Peyer's patch (tissue), 4 donors: ENCODE data around the gene TMPRSS11D. TPM values are rescaled to one million over a fixed set of nuclear protein-coding genes. Genes with fewer than 3 reads are reported as not detected.

Experiments
- DNase-seq, 3 donors: peaks; one replicate each; pipeline ENCODE4 v3.0.0-alpha.2; 2017 to 2019
- H3K27ac ChIP-seq, 4 donors: fragments of 200-600 bp; sonication (generic); one replicate each; pipeline ENCODE4 v1.5.1; 2016 to 2019
- H3K27me3 ChIP-seq, 2 donors: fragments of 200-600 bp; sonication (generic); one replicate each; pipeline ENCODE4 v1.5.1; 2019
- H3K36me3 ChIP-seq, 3 donors: fragments of 200-600 bp; sonication (generic); one replicate each; pipeline ENCODE4 v1.5.1; 2016 to 2019
- H3K4me1 ChIP-seq, 4 donors: fragments of 200-600 bp; sonication (generic); one replicate each; pipeline ENCODE4 v1.5.1; 2016 to 2019
- H3K4me3 ChIP-seq, 4 donors: fragments of 200-600 bp; sonication (generic); 1 replicate in 3 of 4; 2 replicates in 1 of 4; pipeline ENCODE4 v1.5.1; 2016 to 2019; ENCODE audit warnings: mild to moderate bottlenecking in 1 of 4
- H3K9me3 ChIP-seq, 4 donors: fragments of 200-600 bp; sonication (generic); one replicate each; pipeline ENCODE4 v1.5.1; 2016 to 2019; ENCODE audit warnings: mild to moderate bottlenecking in 1 of 4
- CTCF ChIP-seq, 6 experiments: fragments of 450-650 bp in 4 of 6; fragments of 200-600 bp in 2 of 6; sonication (generic) in 1 of 6; IDR thresholded peaks; one replicate each; pipeline ENCODE4 v1.5.1; 2017 to 2019; ENCODE audit warnings: antibody characterized with exemption in 6 of 6, mild to moderate bottlenecking in 3 of 6, moderate library complexity in 1 of 6
- POLR2A ChIP-seq, 2 donors: fragments of 450-650 bp; IDR thresholded peaks; one replicate each; pipeline ENCODE4 v1.5.1; 2017; ENCODE audit warnings: antibody characterized with exemption in 2 of 2, mild to moderate bottlenecking in 2 of 2, moderate library complexity in 2 of 2
- total RNA-seq, 4 donors: library from RNA; depleted of rRNA; stranded (reverse); fragments of >200 nt; gene quantifications; one replicate each; pipeline ENCODE4 v1.1.0, GENCODE V29; 2016

Gene TMPRSS11D
- total RNA-seq, 4 donors from 2014 or later: not detected

DNA sequence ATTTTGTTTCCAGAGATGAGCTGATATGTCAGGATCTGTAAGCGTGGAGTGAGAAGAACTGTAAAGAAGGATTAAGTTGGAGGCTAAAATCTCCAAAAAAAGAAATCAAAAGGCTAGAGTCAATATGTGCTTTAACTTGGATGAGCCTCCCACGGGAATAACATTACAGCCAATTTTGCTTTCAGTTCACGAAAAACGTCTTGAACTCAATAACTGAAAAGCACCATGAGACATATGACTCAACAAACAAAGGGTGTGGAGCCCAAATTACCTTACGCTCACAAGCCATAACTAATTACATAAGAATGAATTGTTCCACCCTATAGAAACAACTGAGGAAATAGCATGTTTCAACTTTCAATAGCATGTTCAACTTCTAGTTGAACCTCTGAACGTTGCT lies 22.3 kb downstream of the TMPRSS11D start:
- Histone ChIP-seq H3K4me3 (no peak overlapping the region), H3K36me3 (no peaks in the 10 kb centered on the region), H3K27me3 (no peaks in the 10 kb centered on the region), H3K9me3 (no peaks in the 10 kb centered on the region), H3K27ac (no peak overlapping the region), H3K4me1 (no peaks in the 10 kb centered on the region)
- no peak for TF ChIP-seq POLR2A (IDR thresholded peaks at IDR 0.05)
- no peak for TF ChIP-seq CTCF (IDR thresholded peaks at IDR 0.05)
- no peak for DNase-seq

- no peaks in the 10 kb centered on the region for H3K36me3 ChIP-seq
- no peak for DNase-seq
- no peaks in the 10 kb centered on the region for H3K4me1 ChIP-seq
- no peaks in the 10 kb centered on the region for H3K27me3 ChIP-seq
- TF ChIP-seq POLR2A (IDR thresholded peaks at IDR 0.05): no peak
- no peak for TF ChIP-seq CTCF (IDR thresholded peaks at IDR 0.05)
- H3K27ac ChIP-seq: no peak overlapping the region
- no peak overlapping the region for H3K4me3 ChIP-seq
- H3K9me3 ChIP-seq: no peaks in the 10 kb centered on the region
These were observed 30.5 kb downstream of the TMPRSS11D start for GRCh38 chr4:67853336-67853735.

- TF ChIP-seq CTCF (IDR thresholded peaks at IDR 0.05) (no peak), POLR2A (IDR thresholded peaks at IDR 0.05) (no peak)
These were observed 62.9 kb downstream of the TMPRSS11D start for GRCh38 chr4:67820903-67821302.

DNA sequence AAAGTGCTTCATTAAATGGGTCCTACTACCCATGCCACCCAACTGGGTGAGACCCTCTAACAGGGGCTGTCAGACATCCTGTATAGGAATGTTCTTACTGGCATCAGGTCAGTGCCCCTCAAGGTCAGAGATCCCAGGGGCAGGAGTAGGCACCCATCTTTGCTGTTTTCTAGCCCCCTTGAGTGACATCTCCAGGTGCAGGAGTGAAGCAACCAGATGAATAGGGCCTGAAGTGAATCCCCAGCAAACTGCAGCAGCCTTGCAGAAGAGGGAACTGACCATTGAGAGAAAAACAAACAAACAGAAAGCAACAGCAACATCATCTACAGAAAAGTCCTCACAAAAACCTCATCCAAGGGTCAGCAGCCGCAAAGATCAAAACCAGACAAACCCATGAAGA lies 73.8 kb downstream of the TMPRSS11D start:
- H3K36me3 ChIP-seq: no peaks in the 10 kb centered on the region
- no peak for DNase-seq
- H3K4me3 ChIP-seq: no peak overlapping the region
- no peaks in the 10 kb centered on the region for H3K4me1 ChIP-seq
- H3K27ac ChIP-seq: no peak overlapping the region
- TF ChIP-seq POLR2A (IDR thresholded peaks at IDR 0.05) (no peak), CTCF (IDR thresholded peaks at IDR 0.05) (no peak)
- no peaks in the 10 kb centered on the region for H3K27me3 ChIP-seq
- no peaks in the 10 kb centered on the region for H3K9me3 ChIP-seq

More at GRCh38 chr4:67820903-67821302, 62.9 kb downstream of the TMPRSS11D start:
- no peaks in the 10 kb centered on the region for H3K27me3 ChIP-seq
- DNase-seq: no peak
- no peaks in the 10 kb centered on the region for H3K36me3 ChIP-seq
- H3K4me3 ChIP-seq: no peak overlapping the region
- no peaks in the 10 kb centered on the region for H3K4me1 ChIP-seq
- no peaks in the 10 kb centered on the region for H3K9me3 ChIP-seq
- no peak overlapping the region for H3K27ac ChIP-seq

- Histone ChIP-seq H3K27ac (no peak overlapping the region), H3K36me3 (no peaks in the 10 kb centered on the region), H3K27me3 (no peaks in the 10 kb centered on the region), H3K9me3 (no peaks in the 10 kb centered on the region), H3K4me1 (no peaks in the 10 kb centered on the region), H3K4me3 (no peak overlapping the region)
- no peak for TF ChIP-seq CTCF (IDR thresholded peaks at IDR 0.05)
- TF ChIP-seq POLR2A (IDR thresholded peaks at IDR 0.05): no peak
- DNase-seq: no peak
These were observed 74.3 kb downstream of the TMPRSS11D start for GRCh38 chr4:67809502-67809901.

- Histone ChIP-seq H3K27ac (no peak overlapping the region), H3K36me3 (no peaks in the 10 kb centered on the region), H3K4me3 (no peak overlapping the region), H3K4me1 (no peaks in the 10 kb centered on the region), H3K27me3 (no peaks in the 10 kb centered on the region), H3K9me3 (no peaks in the 10 kb centered on the region)
- TF ChIP-seq CTCF (IDR thresholded peaks at IDR 0.05) (no peak), POLR2A (IDR thresholded peaks at IDR 0.05) (no peak)
- DNase-seq: no peak
These were observed 87.0 kb downstream of the TMPRSS11D start for GRCh38 chr4:67796810-67797209.
